HG03521 (cell line): ENCODE measurements around the gene IQGAP2.
"Not testable (repeated sequence)": the region's sequence is repeated elsewhere in the genome, so short reads cannot be mapped to it uniquely, and the experiment has no call there.

Experiments used
- ATAC-seq: cut with Tn5 transposase; IDR thresholded peaks from one replicate; pipeline ENCODE4 v1.9.1; 2021; ENCODE audit warnings: mild to moderate bottlenecking, moderate library complexity; ENCODE audit not compliant: unreplicated experiment

IQGAP2 gene

GRCh38 chr5:76733049-76733417, 329.9 kb downstream of the IQGAP2 start:
- ATAC-seq, result peak; percentile 77

- ATAC-seq, result no peak
These were observed 332.9 kb downstream of the IQGAP2 start for GRCh38 chr5:76735762-76736545.

- no peak for ATAC-seq
These were observed 333.8 kb downstream of the IQGAP2 start for GRCh38 chr5:76736679-76737556.

- ATAC-seq, result no peak
These were observed 334.8 kb downstream of the IQGAP2 start for GRCh38 chr5:76737846-76738245.

GRCh38 chr5:76741506-76741905, 338.4 kb downstream of the IQGAP2 start:
- ATAC-seq, result not testable (repeated sequence)

- ATAC-seq, result no peak
These were observed 339.5 kb downstream of the IQGAP2 start for GRCh38 chr5:76742583-76742982.

- no peak for ATAC-seq
These were observed 341.5 kb downstream of the IQGAP2 start for GRCh38 chr5:76744632-76745031.

- no peak for ATAC-seq
These were observed 342.6 kb downstream of the IQGAP2 start for GRCh38 chr5:76745670-76746069.

GRCh38 chr5:76746677-76747076, 343.6 kb downstream of the IQGAP2 start:
- ATAC-seq, result no peak

GRCh38 chr5:76747706-76748105, 344.6 kb downstream of the IQGAP2 start:
- no peak for ATAC-seq

GRCh38 chr5:76751291-76751690, 348.2 kb downstream of the IQGAP2 start:
- no peak for ATAC-seq

- ATAC-seq, result no peak
These were observed 351.6 kb downstream of the IQGAP2 start for GRCh38 chr5:76754668-76755078.

GRCh38 chr5:76755779-76756637, 352.9 kb downstream of the IQGAP2 start:
- ATAC-seq, result no peak

GRCh38 chr5:76757049-76757448, 354.0 kb downstream of the IQGAP2 start:
- no peak for ATAC-seq
